Measurements from ENCODE around the gene SLC23A2. TPM values are rescaled to one million over a fixed set of nuclear protein-coding genes. Genes with fewer than 3 reads are reported as not detected.
"Not testable (repeated sequence)": the region's sequence is repeated elsewhere in the genome, so short reads cannot be mapped to it uniquely, and the experiment has no call there.

The SLC23A2 gene
- total RNA-seq, 1 experiment from 2014 or later = 22.3 TPM

DNA sequence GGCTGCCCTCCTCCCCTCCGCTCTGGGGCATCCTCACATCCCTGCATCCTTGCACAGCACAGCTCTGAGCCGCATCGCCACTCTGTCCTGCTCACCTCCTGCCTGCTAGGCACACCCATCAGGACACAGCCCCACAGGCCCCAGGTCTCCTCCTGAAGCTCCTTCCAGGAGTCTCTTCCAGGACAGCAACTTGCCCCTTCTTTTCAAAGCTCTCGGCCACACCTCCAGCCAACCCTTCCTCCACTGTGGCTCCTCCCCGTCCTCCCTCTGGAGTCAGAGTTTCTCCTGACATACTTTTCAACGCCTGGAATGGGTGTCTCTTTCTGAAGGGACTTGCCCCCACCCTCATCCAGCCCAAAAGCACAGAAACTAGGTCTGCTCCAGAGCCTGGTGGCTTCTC lies 77.3 kb downstream of the SLC23A2 start:
- H3K27me3 ChIP-seq (ENCODE audit: insufficient read depth, low read depth) = no peaks in the 10 kb centered on the region
- H2AFZ ChIP-seq = no peak overlapping the region
- 0 out of 2 replicates have a peak, but pooled peaks cover 9% of the 10 kb centered on the region for H3F3A ChIP-seq (ENCODE audit: insufficient read depth, low read depth)
- no peak for TF ChIP-seq EZH2 (IDR thresholded peaks at IDR 0.05; ENCODE audit: low read depth)
- TF ChIP-seq, protein P1, sequence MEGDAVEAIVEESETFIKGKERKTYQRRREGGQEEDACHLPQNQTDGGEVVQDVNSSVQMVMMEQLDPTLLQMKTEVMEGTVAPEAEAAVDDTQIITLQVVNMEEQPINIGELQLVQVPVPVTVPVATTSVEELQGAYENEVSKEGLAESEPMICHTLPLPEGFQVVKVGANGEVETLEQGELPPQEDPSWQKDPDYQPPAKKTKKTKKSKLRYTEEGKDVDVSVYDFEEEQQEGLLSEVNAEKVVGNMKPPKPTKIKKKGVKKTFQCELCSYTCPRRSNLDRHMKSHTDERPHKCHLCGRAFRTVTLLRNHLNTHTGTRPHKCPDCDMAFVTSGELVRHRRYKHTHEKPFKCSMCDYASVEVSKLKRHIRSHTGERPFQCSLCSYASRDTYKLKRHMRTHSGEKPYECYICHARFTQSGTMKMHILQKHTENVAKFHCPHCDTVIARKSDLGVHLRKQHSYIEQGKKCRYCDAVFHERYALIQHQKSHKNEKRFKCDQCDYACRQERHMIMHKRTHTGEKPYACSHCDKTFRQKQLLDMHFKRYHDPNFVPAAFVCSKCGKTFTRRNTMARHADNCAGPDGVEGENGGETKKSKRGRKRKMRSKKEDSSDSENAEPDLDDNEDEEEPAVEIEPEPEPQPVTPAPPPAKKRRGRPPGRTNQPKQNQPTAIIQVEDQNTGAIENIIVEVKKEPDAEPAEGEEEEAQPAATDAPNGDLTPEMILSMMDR (conservative IDR thresholded peaks at IDR 0.05) = no peak
- no peaks in the 10 kb centered on the region for H3K9me3 ChIP-seq (ENCODE audit: insufficient read depth, low read depth)
- H3K4me3 ChIP-seq = no peak overlapping the region
- POLR2A ChIA-PET (ENCODE audit: unreplicated experiment) = no interaction called here
- no peaks in the 10 kb centered on the region for H3K9me2 ChIP-seq (ENCODE audit: insufficient read depth)
- no peak overlapping the region for H3K27ac ChIP-seq
- CTCF ChIA-PET = no interaction called here
- 0 out of 2 replicates have a peak, but pooled peaks cover 7% of the 10 kb centered on the region for H4K20me1 ChIP-seq (ENCODE audit: insufficient read depth)
- no peak overlapping the region for H3K4me2 ChIP-seq
- 0 out of 2 replicates have a peak, but pooled peaks cover 9% of the 10 kb centered on the region for H3K4me1 ChIP-seq (replicated peaks; ENCODE audit: insufficient read depth)
- no peak for DNase-seq
- H3K36me3 ChIP-seq (ENCODE audit: low read depth) = no peaks in the 10 kb centered on the region
- H3K79me2 ChIP-seq (ENCODE audit: low read depth) = peaks cover 10% of the 10 kb centered on the region; the same call in 1 of the 2 replicates
- intact Hi-C loops (cut with micrococcal nuclease; ENCODE audit: unreplicated experiment) = no loop called here
- BruUV-seq (replicated peaks) = no TSS peak

DNA sequence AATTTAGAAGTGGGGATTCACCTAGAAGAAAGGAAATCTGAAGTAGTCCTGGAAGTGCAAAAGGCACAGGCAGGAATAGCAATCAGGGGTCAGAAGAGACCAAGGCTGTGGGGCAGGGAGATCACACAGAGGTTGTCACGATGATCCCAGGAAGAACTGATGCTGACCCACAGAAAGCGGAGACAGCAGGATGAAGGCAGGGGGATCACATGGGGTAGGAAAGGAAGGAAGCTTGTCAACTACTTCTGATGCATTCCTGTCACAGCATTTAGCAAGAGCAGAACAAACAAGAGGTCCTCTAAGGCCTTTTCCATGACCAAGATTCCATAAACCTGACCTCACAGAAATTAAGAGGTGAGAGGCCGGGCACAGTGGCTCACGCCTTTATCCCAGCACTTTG lies 79.1 kb downstream of the SLC23A2 start:
- no TSS peak for BruUV-seq (replicated peaks)
- Histone ChIP-seq H3K36me3 (ENCODE audit: low read depth) (no peaks in the 10 kb centered on the region), H3K9me2 (ENCODE audit: insufficient read depth) (no peaks in the 10 kb centered on the region), H3K27ac (no peak overlapping the region), H4K20me1 (ENCODE audit: insufficient read depth) (0 out of 2 replicates have a peak, but pooled peaks cover 7% of the 10 kb centered on the region), H3K27me3 (ENCODE audit: insufficient read depth, low read depth) (no peaks in the 10 kb centered on the region), H3K4me1 (replicated peaks; ENCODE audit: insufficient read depth) (peaks cover 11% of the 10 kb centered on the region), H3K4me3 (no peak overlapping the region), H3K9me3 (ENCODE audit: insufficient read depth, low read depth) (no peaks in the 10 kb centered on the region), H3K79me2 (ENCODE audit: low read depth) (peaks cover 10% of the 10 kb centered on the region; the same call in 1 of the 2 replicates), H3K4me2 (no peak overlapping the region), H2AFZ (no peak overlapping the region), H3F3A (ENCODE audit: insufficient read depth, low read depth) (0 out of 2 replicates have a peak, but pooled peaks cover 9% of the 10 kb centered on the region)
- CTCF ChIA-PET = interaction anchor here (0.7 kb wide), 1 partner anchor 23 kb away, joined by 3 read pairs; no protein-coding TSS in a partner anchor
- POLR2A ChIA-PET (ENCODE audit: unreplicated experiment) = interaction anchor here (0.6 kb wide), 1 partner anchor 24 kb away, joined by 3 read pairs; no protein-coding TSS in a partner anchor
- DNase-seq = no peak
- TF ChIP-seq EZH2 (IDR thresholded peaks at IDR 0.05; ENCODE audit: low read depth) = no peak
- TF ChIP-seq, protein P1 (conservative IDR thresholded peaks at IDR 0.05) = no peak
- intact Hi-C loops (cut with micrococcal nuclease; ENCODE audit: unreplicated experiment) = no loop called here

DNA sequence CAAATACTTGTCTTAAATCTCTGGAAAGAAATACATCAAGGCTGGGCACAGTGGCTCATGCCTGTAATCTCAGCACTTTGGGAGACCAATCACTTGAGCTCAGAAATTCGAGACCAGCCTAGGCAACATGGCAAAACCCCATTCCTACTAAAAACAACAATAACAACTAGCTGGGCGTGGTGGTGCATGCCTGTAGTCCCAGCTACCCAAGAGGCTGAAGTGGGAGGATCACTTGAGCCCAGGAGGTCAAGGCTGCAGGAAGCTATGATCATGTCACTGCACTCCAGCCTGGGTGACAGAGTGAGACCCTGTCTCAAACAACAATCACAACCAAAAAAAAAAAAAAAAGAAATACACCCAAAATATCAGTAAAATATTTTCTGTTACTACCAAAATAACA lies 80.0 kb downstream of the SLC23A2 start:
- POLR2A ChIA-PET (ENCODE audit: unreplicated experiment); CTCF ChIA-PET; H3K4me2 ChIP-seq; BruUV-seq (replicated peaks); H3K27me3 ChIP-seq (ENCODE audit: insufficient read depth, low read depth); H3K9me3 ChIP-seq (ENCODE audit: insufficient read depth, low read depth); intact Hi-C loops (cut with micrococcal nuclease; ENCODE audit: unreplicated experiment); H3K36me3 ChIP-seq (ENCODE audit: low read depth); H3K4me3 ChIP-seq; H3K79me2 ChIP-seq (ENCODE audit: low read depth); H3K27ac ChIP-seq; H2AFZ ChIP-seq; H3K9me2 ChIP-seq (ENCODE audit: insufficient read depth); H3F3A ChIP-seq (ENCODE audit: insufficient read depth, low read depth): not testable (repeated sequence)
- H4K20me1 ChIP-seq (ENCODE audit: insufficient read depth) = peaks cover 11% of the 10 kb centered on the region; the same call in 1 of the 2 replicates
- H3K4me1 ChIP-seq (replicated peaks; ENCODE audit: insufficient read depth) = peaks cover 14% of the 10 kb centered on the region
- DNase-seq = peak in 1 of 2 experiments; percentile 12

DNA sequence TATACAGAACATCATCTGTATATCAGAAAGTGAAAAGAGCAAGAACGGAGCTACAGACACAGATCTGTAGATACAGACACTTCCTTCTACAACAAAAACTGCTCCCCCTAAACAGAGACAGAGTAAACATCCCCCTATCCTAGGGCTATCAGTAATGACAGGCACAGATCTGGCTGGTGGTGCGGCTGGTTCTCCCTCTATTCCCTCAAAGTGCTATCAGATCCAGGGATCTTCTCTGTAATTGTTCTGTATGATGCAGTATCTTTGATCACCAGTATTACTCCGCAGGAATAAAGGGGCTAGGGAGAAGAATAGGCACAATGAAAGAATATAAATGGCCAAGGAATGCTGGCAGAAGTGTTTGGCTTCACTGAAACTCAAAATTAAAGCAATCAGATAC lies 80.7 kb downstream of the SLC23A2 start:
- H3K36me3 ChIP-seq (ENCODE audit: low read depth) = no peaks in the 10 kb centered on the region
- no peak overlapping the region for H3K4me3 ChIP-seq
- H3K9me2 ChIP-seq (ENCODE audit: insufficient read depth) = no peaks in the 10 kb centered on the region
- POLR2A ChIA-PET (ENCODE audit: unreplicated experiment) = interaction anchor here (0.6 kb wide), 1 partner anchor 30 kb away, joined by 4 read pairs; no protein-coding TSS in a partner anchor
- no peak for TF ChIP-seq EZH2 (IDR thresholded peaks at IDR 0.05; ENCODE audit: low read depth)
- TF ChIP-seq, protein P1 (conservative IDR thresholded peaks at IDR 0.05) = no peak
- peaks cover 10% of the 10 kb centered on the region; the same call in 1 of the 2 replicates for H3K79me2 ChIP-seq (ENCODE audit: low read depth)
- H3K4me2 ChIP-seq = no peak overlapping the region
- no peak overlapping the region for H2AFZ ChIP-seq
- H3F3A ChIP-seq (ENCODE audit: insufficient read depth, low read depth) = 0 out of 2 replicates have a peak, but pooled peaks cover 9% of the 10 kb centered on the region
- H3K27ac ChIP-seq = no peak overlapping the region
- BruUV-seq (replicated peaks) = no TSS peak
- no peaks in the 10 kb centered on the region for H3K9me3 ChIP-seq (ENCODE audit: insufficient read depth, low read depth)
- H3K4me1 ChIP-seq (replicated peaks; ENCODE audit: insufficient read depth) = peaks cover 14% of the 10 kb centered on the region
- CTCF ChIA-PET = no interaction called here
- DNase-seq = no peak
- intact Hi-C loops (cut with micrococcal nuclease; ENCODE audit: unreplicated experiment) = no loop called here
- peaks cover 14% of the 10 kb centered on the region; the same call in 1 of the 2 replicates for H4K20me1 ChIP-seq (ENCODE audit: insufficient read depth)
- no peaks in the 10 kb centered on the region for H3K27me3 ChIP-seq (ENCODE audit: insufficient read depth, low read depth)

All from PC-9 (cell line).